PFSK-1 (cell line): ENCODE measurements around the gene CHAD.

Experiments
- FOXP2 ChIP-seq: optimal IDR thresholded peaks from 2 replicates; pipeline ENCODE3; 2011; ENCODE audit warnings: borderline replicate concordance, control low read depth, inconsistent platforms; ENCODE audit not compliant: insufficient read depth; ENCODE audit errors: extremely low read length, extremely low read depth
- POLR2AphosphoS5 ChIP-seq: IDR thresholded peaks from 2 replicates; pipeline ENCODE4 v1.6.1; 2012; ENCODE audit warnings: low read depth, mild to moderate bottlenecking, control low read depth, low read length, moderate library complexity
- REST ChIP-seq, 2 experiments: IDR thresholded peaks; 2 replicates each; pipeline versions ENCODE4 v1.6.1 to v1.8.0; 2011 to 2012; ENCODE audit warnings: low read depth in 2 of 2, low read length in 2 of 2, control low read depth in 1 of 2, inconsistent platforms in 1 of 2, mild to moderate bottlenecking in 1 of 2, moderate library complexity in 1 of 2; ENCODE audit not compliant: insufficient read depth in 1 of 2
- SIN3A ChIP-seq: IDR thresholded peaks from 2 replicates; pipeline ENCODE4 v1.6.1; 2012; ENCODE audit warnings: mild to moderate bottlenecking, low read length, moderate library complexity, borderline replicate concordance; ENCODE audit not compliant: insufficient read depth
- TAF1 ChIP-seq: IDR thresholded peaks from 2 replicates; pipeline ENCODE4 v1.6.1; 2012; ENCODE audit warnings: low read length, control low read depth, borderline replicate concordance; ENCODE audit not compliant: insufficient read depth

Gene CHAD

GRCh38 chr17:50495217-50495823, 26.6 kb upstream of the CHAD start:
- no peak for TF ChIP-seq REST (IDR thresholded peaks at IDR 0.05; ENCODE audit: insufficient read depth in 1 of 2, low read depth in 2 of 2, low read length in 2 of 2)
- no peak for TF ChIP-seq FOXP2
- no peak for TF ChIP-seq TAF1
- no peak for TF ChIP-seq SIN3A
- TF ChIP-seq POLR2AphosphoS5 = no peak

GRCh38 chr17:50493744-50494143, 25.1 kb upstream of the CHAD start:
- TF ChIP-seq FOXP2 (no peak), REST (IDR thresholded peaks at IDR 0.05; ENCODE audit: insufficient read depth in 1 of 2, low read depth in 2 of 2, low read length in 2 of 2) (no peak), POLR2AphosphoS5 (no peak), SIN3A (no peak), TAF1 (no peak)

- TF ChIP-seq REST (IDR thresholded peaks at IDR 0.05; ENCODE audit: insufficient read depth in 1 of 2, low read depth in 2 of 2, low read length in 2 of 2) = no peak
- no peak for TF ChIP-seq SIN3A
- no peak for TF ChIP-seq POLR2AphosphoS5
- no peak for TF ChIP-seq TAF1
- no peak for TF ChIP-seq FOXP2
Measured at GRCh38 chr17:50492214-50492613, 23.5 kb upstream of the CHAD start.

- no peak for TF ChIP-seq POLR2AphosphoS5
Measured at GRCh38 chr17:50491505-50491904, 22.8 kb upstream of the CHAD start.

- TF ChIP-seq FOXP2 (no peak), TAF1 (no peak), POLR2AphosphoS5 (no peak), SIN3A (no peak), REST (IDR thresholded peaks at IDR 0.05; ENCODE audit: insufficient read depth in 1 of 2, low read depth in 2 of 2, low read length in 2 of 2) (no peak)
Measured at GRCh38 chr17:50488880-50489279, 20.2 kb upstream of the CHAD start.
